GM06990 (cell line): ENCODE results near the gene HMMR.
A peak's percentile ranks its signal among the peaks of the same experiment; 100 is the strongest.

ENCODE experiments used
- DNase-seq: peaks from one replicate; pipeline ENCODE4 v3.0.0-alpha.2; 2011; ENCODE audit not compliant: insufficient read length; ENCODE audit errors: extremely low read depth
- H3K27me3 ChIP-seq: replicated peaks from 2 replicates; pipeline ENCODE4 v1.6.0; 2011; ENCODE audit warnings: low read length; ENCODE audit not compliant: control insufficient read depth, insufficient read depth
- H3K36me3 ChIP-seq: 2 replicates; pipeline ENCODE4 v1.5.1; 2011; ENCODE audit warnings: low read length; ENCODE audit not compliant: control insufficient read depth, insufficient read depth
- H3K4me3 ChIP-seq: replicated peaks from 2 replicates; pipeline ENCODE4 v1.5.1; 2011; ENCODE audit warnings: low read depth, mild to moderate bottlenecking, control low read depth, low read length
- TF ChIP-seq, protein P1 (sequence below): IDR thresholded peaks from 2 replicates; pipeline ENCODE4 v1.5.1; 2011; ENCODE audit warnings: low read length, control low read depth, mild to moderate bottlenecking, inconsistent platforms; ENCODE audit not compliant: insufficient read depth, poor library complexity, severe bottlenecking

Gene HMMR

DNA sequence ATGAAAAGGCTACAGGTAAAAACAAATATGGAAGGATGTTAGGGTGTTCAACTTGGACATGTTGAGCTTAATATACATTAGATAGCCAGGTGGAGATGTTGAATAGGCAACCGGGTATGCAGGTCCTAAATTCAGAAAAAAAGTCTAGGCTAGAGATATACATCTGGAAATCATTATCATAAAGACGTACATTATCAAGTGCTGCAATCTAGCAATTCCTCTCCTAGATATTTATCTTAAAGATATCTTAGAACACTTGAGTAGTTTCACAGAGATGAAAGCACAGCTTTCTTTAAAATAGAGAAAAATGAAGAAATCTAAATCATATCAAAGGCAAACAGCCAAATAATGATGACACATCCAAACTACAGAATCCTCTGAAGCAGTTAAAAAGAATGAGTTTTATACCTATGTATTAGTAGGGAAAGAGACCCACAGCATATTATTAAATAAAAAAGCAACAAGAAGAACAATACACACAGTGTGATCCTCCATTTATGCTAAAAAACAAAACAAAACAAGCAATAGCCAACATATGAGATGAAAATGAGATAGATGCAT lies 4.3 kb upstream of the HMMR start:
- no peaks in the 10 kb centered on the region for H3K27me3 ChIP-seq
- H3K36me3 ChIP-seq = no peaks in the 10 kb centered on the region; the same call in none of the 2 replicates
- TF ChIP-seq, protein P1, sequence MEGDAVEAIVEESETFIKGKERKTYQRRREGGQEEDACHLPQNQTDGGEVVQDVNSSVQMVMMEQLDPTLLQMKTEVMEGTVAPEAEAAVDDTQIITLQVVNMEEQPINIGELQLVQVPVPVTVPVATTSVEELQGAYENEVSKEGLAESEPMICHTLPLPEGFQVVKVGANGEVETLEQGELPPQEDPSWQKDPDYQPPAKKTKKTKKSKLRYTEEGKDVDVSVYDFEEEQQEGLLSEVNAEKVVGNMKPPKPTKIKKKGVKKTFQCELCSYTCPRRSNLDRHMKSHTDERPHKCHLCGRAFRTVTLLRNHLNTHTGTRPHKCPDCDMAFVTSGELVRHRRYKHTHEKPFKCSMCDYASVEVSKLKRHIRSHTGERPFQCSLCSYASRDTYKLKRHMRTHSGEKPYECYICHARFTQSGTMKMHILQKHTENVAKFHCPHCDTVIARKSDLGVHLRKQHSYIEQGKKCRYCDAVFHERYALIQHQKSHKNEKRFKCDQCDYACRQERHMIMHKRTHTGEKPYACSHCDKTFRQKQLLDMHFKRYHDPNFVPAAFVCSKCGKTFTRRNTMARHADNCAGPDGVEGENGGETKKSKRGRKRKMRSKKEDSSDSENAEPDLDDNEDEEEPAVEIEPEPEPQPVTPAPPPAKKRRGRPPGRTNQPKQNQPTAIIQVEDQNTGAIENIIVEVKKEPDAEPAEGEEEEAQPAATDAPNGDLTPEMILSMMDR = no peak
- no peak overlapping the region for H3K4me3 ChIP-seq
- no peak for DNase-seq

DNA sequence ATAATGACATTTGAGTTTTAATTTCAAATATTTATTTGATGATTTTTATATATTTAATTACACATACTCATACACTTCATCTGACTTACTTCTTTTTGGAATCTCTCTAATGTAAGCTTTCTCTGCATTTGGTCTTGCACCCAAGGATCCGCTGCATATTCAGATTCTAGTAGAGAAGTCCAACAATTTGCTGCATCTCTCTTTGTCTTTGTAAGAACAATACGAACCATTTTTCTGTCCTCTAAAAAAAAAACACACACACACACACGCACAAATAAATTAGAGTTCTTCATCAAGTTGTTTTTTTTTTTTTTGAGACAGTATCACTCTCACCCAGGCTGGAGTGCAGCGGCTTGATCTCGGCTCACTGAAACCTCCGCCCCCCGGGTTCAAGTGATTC lies 3.6 kb upstream of the HMMR start:
- DNase-seq = no peak
- H3K36me3 ChIP-seq = no peaks in the 10 kb centered on the region; the same call in 1 of the 2 replicates
- H3K27me3 ChIP-seq = no peaks in the 10 kb centered on the region
- no peak overlapping the region for H3K4me3 ChIP-seq
- TF ChIP-seq, protein P1 = no peak

DNA sequence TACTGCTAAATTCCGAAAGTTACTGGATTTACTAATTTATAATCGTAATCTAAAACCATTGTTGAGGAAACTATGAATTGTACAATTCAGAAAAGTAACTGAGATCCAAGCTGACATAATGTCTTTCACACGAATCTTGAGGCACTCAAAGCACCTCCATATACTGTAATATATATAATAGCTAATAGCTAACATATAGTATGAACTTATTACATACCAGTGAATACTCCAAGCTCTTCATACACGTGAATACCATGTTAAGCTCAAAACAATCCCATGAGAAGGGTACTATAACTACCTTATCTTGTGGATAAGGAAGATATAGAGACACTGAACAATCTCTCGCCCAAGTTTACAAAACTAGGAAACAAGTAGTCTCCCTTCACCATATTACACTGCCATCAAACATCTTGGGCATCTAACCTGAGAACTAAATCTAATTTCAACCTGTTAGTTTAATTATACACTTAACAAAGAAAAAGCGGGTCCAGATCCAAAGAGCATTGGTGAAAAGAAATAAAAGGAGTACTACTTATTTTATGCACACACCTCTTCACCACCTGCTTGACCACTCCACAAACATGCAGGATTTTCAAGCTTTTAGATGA lies 1.6 kb upstream of the HMMR start:
- Histone ChIP-seq H3K27me3 (no peaks in the 10 kb centered on the region), H3K4me3 (peak overlapping the region; percentile 81), H3K36me3 (no peaks in the 10 kb centered on the region; the same call in 1 of the 2 replicates)
- TF ChIP-seq, protein P1 = no peak
- DNase-seq = no peak

DNA sequence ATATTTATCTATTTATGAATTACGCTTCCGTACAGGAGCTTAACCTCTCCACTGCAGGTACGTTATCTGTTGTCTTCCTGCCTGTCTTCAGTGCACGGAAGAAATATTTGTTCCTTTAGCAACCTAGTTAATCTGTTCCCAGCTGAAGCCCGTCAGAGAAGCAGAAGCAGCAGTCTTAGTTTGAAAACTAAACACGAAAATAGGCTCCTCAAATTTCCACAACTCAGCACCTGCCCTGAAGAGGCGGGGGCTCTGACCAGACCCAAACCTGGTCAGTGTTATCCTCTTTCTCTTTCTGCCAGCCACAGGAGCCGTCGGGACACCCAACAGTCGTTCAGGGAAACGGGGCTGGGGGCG lies 992 bp upstream of the HMMR start:
- no peak for DNase-seq
- H3K4me3 ChIP-seq = peak overlapping the region; percentile 81
- TF ChIP-seq, protein P1 = no peak
- H3K36me3 ChIP-seq = no peaks in the 10 kb centered on the region; the same call in 1 of the 2 replicates
- H3K27me3 ChIP-seq = no peaks in the 10 kb centered on the region

DNA sequence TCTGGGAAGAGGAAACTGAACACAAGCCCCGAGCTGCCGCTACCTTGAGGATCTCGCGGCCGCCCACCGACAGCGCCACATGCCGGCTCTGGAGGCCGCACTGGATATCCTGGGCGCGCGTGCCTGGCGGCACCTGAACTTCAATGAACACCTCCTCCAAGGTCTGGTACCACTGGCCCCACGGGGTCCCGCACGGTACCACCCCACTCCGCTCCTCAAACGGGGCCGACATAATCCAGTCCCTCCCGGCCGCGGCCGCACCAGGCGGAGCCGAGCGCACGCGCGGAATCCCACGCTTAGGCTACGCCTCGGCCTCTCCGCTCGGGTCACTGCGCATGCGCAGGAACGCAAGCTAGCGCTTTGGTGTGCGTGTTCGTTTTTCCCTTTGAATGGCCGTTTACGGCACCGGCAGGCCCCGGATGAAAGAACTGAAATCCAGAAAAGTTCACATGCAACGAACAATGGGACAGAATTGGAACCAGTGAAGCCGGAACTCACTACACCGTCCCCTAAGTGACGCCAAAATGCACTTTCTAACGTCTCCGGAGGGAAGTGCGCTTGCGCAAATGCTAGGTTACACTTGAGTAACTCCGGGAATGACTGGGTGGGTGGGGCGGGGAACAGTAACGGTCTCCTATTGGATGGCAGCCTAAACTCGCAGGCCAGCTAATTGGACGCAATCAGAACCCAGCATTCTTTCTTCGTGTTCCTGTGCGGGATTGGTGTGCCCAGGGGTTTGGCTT lies 442 bp upstream of the HMMR start, which contains the start of gene NUDCD2:
NUDCD2 (minus strand) TSS at position 284 of the 743 bp plus-strand sequence; CDS start at position 232, 52 bp downstream.
- peak; percentile 93 for DNase-seq
- TF ChIP-seq, protein P1 = peak; percentile 50
- Histone ChIP-seq H3K27me3 (no peaks in the 10 kb centered on the region), H3K36me3 (no peaks in the 10 kb centered on the region), H3K4me3 (peak within 1 kb of the TSS; percentile 81)
